Stimulated activated CD4-positive, alpha-beta T cell treated with anti-CD3 and anti-CD28 coated beads, Interleukin-15, amount 100 ng/mL, for 24 hours (primary cell): ENCODE data around the gene PHKA1.
"Not testable (repeated sequence)": the region's sequence is repeated elsewhere in the genome, so short reads cannot be mapped to it uniquely, and the experiment has no call there.

Experiments
- DNase-seq: peaks from one replicate; pipeline ENCODE4 v3.0.0-alpha.2; 2020

Gene PHKA1

DNA sequence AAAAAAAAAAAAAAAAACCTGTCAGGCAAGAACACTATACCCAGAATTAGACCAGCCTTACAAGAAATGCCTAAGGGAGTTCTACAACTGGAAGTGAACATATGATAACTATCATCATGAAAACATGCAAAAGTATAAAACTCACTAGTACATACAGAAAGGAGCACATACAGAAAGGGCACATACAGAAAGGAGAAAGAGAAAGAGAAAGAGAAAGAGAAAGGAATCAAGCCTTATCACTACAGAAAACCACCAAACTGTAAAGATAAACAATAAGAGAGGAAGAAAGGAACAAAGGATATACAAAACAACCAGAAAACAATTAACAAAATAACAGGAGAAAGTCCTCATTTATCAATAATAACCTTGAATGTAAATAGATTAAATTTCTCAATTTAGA is 50.4 kb downstream of the PHKA1 start:
- DNase-seq = no peak

DNA sequence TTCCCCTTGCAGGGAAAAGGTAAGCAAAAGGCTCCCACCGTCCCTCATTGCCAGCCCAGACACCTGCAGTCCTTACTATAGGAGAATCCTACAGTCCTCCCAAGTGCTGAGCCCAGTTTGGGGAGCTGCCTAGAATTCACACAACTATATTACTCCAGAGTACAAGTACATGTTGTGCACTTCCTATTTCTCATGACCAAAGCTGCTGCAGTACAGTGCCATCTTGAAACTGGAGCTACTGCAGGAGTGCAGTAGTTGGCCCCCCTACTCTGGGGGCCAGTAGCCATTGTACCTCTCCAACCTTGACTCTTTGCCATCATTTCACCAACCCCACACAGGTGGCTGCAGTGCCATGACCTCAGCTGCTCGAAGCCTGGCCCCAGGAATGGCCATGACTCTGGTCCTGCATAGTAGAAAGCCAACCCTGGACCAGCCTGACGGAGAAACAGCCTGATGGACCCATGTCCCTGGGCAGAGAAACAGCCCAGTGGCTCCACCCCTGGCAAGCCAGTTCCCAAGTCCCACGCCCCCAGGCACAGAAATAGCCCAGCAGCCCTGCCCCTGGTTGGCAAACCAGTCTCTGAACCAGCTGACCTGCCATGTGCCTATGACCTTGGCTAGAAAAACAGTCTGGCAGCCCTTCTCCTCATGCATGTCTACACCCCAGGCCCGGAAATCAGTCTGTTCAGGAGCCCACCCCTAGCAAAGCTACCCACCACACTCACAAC is 51.9 kb downstream of the PHKA1 start:
- DNase-seq = no peak

DNA sequence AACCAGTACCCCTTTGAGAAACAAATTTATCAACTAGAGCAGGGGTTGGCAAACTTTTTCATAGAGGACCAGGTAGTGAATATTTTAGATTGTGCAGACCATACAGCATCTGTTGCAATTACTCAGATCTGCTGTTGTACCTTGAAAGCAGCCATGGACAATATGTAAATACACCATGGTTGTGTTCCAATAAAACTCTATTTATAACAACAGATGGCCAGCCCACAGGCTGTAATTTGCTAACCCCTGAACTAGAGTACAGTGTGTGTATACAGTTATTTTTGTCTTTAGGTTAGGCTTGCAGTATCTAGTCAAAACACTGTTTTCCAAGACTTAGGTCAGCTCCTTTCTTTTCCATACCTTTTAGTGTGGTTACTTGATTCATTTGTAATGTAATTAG is 54.4 kb downstream of the PHKA1 start:
- DNase-seq = no peak

DNA sequence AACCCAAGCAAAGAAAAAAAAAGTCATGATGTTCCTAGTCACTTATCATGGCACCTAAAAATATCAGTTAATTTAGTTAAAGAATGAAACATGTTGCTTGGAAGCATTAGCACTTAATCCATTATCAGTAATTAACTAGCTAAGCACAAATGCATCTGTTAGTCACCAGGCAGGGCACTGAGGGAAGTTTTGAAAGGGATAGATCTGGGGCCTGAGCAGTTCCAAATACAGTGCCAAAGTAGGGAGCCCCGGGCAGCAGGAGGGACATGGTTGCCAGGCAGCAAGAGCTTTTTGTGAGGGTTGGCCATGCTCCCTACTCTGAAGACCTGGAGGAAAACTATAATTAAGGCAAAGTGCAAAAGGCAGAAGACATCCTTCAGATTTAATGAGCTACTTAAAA is 62.0 kb downstream of the PHKA1 start:
- no peak for DNase-seq

DNA sequence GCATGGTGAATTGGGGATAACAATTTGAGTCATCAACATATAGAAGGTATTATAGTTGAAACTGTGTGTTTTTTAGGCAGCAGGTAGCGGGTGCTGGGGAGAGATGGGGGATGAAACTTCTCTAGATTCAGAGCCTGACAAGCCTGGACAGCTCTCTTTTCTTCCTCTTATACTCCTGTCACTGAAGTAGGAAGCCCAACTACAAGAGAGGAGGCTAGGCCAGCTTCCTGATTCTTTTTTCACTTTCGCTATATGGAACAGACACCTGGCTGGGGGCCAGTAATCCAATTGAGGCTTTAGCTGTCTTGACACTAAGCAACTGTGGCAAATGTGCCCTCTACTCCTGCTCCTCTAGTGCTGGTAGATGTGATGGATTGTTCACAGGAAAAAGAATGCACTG is 69.2 kb downstream of the PHKA1 start:
- no peak for DNase-seq

DNA sequence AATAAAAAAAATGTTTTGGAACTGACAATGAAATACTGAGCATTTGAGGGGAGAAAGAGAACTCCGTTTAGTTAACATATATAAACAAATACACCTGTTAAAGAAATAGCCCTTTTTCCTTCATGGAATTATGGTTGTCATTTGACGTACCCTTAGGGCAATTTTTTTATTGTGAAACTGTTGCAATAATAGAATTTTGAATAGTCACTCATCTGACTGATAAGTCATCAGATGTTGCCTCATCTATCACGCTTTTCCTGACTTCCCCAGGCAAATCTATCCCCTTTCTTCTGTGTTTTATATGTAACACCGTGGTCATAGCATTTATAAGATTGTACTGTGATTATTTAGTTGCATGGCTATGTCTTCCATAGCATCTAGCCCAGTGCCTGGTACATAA is 72.5 kb downstream of the PHKA1 start:
- no peak for DNase-seq

DNA sequence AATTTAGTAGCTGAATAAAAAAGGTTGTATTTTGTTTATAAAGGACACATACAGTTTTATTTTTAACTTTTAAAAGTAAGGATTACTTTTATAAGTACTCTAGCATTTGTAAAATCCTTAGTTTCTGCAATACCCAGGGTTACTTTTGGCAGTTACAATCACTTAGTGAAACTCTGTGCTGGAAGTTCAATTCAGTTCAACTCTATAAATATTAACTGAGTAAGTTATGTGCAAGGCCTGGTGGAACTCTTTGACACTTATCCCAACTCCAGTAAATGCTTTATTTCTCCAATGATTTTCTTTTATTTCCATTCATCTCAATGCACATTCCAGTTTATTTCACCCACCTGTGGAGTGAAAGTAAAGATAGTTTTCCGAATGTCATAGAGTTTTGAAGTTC is 78.2 kb downstream of the PHKA1 start:
- no peak for DNase-seq

DNA sequence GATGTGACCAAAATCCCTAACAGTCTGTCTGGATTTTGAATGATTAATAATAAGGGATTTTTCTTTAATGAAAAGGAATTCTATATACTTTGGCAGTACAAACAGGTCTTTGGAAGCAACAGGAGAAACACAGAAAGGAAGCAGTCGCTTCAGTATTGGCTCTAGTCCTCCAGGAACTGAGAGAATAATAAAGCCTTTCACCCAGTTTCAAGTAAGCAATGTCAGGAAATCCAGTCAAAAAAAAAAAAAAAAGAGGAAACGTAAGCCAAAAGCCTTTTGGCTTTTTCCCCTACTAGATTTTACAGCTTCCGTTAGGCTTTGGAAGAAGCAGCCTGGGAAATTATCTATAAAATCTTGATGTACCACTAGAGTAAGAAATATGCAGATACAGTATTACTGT is 79.8 kb downstream of the PHKA1 start:
- no peak for DNase-seq

DNA sequence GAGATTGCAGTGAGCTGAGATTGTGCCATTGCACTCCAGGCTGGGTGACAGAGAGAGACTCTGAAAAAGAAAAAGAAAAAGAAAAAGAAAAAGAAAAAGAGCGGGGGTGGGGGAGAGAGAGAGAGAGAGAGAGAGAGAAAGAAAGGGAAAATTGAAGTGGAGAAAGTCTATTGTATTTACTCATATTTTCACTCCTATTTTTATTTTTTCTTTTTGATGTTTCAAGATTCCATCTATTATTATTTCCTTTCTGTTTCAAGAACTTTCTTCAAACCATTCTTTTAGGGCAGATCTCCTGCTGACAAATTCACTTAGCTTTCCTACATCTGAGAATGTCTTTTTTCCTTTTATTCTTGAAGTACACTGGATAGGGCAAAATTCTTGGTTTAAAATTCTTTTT is 83.9 kb downstream of the PHKA1 start:
- DNase-seq = no peak

DNA sequence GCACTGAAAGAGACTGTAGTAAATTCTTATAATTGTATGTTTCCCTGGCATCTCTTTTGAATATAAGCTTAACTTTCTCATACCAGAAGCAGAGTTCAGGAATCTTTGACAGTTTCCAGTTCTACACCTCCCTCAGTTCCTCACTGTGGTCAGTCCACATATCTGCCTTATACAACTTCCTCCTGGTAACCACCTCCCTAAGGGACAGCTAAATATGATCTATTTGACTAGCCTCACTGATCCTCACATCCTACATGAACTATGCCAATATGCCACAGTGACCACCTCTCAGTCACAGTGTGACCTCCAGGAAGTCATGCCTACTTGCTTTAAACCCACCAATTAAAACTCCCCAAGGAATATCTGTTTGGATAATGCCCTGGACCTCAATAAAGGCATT is 89.9 kb downstream of the PHKA1 start:
- DNase-seq = no peak

DNA sequence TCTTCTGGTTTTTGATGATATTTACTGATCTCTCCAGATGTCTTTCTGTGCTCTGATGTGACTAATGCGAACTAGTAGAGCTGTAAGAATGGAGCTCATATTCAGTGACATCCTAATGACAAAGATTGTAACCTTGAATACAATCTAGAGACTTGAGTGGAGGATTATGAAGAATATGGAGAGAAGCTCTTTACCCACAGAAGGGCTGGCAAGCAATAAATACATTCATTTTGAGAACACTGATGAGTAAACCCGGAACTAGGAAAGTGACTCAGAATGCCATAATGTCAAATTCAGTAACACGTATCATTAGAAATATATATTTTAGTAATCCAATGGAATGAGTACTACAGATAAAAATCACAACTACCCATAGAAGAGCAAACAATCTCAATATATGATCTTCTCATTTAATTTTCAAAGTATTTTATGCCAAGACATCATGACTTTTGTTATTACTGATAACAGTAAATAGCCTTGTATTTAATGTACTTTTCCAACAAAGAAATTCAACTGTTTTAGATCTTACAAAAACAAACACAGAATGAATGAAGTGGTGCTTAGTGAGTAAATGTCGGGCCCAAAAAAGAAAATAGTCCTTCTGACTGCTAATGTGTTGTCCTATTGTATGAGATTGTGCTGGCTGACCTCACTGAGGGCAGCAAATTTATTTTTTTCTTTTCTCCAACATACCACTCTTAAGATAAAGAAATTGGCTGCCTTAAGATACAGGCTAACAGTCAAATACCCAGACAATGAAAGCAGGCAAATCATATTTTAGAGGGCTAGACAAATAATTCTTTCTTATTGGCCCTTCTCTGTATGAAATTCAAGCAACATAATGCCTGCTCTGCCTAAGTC is 92.3 kb downstream of the PHKA1 start:
- DNase-seq = no peak

DNA sequence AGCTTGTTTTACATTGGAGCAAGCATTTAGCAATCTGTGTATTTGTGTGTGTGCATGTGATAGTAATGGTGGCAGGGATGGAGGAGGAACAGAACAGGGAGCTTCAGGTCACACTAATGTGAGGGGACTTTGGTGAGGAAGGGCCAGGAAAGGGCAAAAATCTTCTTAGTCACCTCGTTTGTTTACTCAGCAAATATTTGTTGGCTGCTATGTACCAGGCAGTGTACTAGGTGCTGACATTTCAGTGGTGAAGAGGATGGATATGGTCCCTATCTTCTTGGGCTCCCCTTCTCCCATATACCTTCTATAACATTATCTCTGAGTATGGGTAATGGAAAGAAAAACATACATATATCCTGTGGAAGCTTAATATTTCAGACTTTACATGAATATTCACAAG is 92.9 kb downstream of the PHKA1 start:
- no peak for DNase-seq

DNA sequence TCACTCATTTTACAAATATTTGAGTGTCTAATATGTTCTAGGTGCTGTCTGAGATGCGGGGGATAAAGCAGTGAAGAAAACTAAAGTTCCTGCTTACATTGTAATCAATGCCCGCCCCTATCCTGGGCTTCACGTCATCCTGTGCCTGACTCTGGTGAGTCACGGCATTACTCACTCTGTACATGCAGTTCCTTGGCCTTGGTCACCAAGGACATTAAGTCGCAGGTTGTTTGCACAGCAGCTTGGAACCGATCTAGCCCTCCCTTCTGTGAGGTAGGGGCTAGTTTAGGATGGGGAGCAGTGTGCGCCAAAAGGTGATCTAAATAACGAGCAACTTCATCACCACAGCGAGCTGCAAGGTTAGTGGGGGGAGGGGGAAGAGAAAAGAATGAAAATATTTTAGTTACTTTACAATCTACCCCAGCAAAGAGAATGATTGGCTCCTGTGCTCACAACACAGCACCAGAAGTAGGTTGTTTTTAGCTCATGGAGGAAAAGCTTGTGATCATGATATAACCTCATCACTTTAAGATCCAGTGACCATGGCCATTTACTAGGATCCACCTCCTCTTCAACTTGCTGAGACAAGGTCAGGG is 93.5 kb downstream of the PHKA1 start:
- peak; percentile 64 for DNase-seq

DNA sequence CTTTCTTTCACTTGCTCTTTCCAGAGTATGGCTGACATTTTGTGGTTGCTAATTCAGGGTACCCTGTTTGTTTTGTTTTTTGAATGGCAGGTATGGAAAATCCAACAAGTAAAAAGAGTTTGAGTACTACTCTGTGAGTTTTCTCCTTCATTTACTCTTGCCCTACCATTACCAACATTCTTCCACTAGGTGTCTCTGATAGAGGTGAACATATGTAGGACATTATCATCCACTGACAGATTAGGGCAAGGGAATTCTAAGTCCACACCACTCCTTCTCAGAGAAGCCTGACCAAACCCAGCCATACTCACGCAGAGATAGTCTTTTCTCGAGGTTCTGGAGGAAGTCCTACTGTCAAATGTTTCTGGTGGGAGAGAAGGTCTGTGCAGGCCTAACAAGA is 104.8 kb downstream of the PHKA1 start:
- no peak for DNase-seq

DNA sequence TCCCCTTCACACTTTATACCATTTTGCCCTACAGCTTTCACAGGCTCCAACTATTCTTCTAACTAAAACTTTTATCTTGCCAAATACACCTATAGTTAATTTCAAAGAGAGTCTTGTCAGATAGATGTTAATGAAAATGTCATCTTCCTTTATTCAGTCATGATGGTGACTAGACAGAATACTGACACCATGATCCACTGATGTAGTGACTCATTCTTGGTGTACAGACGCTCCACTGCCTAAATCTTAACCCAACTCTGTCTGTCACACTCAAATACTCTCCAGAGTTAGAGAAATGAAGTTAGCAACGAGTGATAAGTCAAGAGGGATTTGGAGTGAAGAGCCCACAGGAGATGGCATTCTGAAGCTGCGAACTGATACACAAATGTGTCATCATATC is 109.4 kb downstream of the PHKA1 start:
- DNase-seq = no peak

DNA sequence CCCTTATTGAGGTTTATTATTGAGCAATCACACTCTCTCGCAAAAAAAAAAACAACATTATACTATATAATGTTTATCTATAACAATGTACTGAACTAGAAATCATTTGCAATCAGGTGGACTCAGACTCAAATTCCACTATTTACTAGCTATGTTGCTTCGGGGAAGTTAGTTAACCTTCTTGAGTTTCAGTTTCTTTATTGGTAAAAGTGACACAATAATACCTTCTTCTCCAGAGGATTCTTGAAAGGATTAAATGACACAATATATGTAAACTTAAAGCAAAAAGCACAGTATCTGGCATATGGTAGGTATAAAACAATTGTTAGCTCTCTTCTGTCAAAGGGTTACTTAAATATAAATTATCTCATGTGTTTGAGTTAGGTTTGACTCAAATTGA is 110.0 kb downstream of the PHKA1 start:
- DNase-seq = no peak

DNA sequence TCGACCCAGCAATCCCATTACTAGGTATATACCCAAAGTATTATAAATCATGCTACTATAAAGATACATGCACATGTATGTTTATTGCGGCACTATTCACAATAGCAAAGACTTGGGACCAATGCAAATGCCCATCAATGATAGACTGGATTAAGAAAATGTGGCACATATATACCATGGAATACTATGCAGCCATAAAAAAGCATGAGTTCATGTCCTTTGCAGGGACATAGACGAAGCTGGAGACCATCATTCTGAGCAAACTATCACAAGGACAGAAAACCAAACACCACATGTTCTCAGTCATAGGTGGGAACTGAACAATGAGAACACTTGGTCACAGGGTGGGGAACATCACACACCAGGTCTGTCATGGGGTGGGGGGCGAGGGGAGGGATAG is 123.1 kb downstream of the PHKA1 start:
- not testable (repeated sequence) for DNase-seq

DNA sequence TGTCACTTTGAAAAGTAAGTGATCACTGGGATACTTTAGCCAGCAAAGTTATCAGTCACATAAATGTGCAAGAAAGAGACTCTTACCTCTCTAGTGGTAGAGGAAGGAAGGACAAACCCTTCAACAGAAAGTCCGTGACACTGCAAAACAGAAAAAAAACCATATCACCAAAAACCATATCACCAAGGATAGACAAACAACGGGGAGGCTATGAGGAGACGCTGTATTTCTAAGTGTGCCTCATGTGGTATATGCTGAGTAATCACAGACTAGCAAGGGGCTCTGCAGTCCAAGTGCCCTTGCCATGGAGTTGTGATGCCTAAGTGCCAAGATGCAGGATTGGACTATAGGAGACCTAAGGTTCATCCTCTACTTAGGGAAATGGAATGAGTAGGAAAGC is 129.9 kb downstream of the PHKA1 start:
- DNase-seq = no peak

DNA sequence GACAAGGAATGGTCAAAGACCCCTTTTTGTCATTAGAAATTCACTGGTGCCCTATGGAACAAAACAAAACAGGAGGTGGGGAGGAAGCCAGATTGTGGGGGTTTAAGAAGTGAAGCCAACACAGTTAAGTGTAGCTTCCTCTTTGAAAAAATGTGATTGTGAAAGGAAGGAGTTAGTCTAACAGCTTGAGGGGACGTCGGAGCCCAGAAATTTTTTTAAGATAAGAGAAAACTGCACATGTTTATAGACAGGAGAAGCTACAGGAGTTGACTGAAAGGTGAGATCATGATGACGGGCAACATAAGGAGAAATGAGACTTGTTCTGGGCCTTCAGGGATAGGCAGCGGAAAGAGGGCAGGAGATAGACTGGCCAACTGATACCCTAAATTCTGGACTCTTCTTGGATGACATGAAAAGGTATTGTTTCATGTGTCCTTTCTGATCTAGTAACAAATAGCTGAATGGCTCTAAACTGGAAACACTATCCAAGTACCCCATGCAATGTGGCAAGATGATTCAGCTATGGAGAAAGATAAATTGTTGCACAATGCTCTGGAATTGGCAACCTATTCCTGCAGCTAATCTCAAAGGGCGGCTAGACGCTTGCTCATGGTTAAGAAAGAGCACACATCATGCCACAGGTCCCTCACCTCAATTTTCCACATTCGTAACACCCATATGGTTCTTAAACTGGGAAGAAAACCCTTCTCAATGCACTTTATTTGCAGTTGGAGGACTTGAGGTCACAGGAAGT is 137.8 kb downstream of the PHKA1 start:
- no peak for DNase-seq

DNA sequence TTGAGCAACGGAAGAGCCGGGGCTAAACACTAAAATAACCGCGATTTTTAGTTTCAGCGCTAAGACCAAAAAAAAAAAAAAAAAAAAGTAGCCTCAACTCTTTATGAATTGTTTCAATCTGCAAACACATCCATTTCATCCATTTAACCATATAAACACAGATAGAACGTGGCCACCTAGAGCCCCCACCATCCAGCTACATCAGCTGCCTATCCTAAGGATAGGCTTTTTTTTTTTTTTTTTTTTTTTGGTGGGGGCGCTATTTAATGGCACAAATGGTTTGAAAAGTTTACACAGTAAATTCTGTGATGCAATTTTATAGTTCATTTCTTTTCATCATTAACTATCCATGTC is 141.0 kb downstream of the PHKA1 start:
- no peak for DNase-seq

DNA sequence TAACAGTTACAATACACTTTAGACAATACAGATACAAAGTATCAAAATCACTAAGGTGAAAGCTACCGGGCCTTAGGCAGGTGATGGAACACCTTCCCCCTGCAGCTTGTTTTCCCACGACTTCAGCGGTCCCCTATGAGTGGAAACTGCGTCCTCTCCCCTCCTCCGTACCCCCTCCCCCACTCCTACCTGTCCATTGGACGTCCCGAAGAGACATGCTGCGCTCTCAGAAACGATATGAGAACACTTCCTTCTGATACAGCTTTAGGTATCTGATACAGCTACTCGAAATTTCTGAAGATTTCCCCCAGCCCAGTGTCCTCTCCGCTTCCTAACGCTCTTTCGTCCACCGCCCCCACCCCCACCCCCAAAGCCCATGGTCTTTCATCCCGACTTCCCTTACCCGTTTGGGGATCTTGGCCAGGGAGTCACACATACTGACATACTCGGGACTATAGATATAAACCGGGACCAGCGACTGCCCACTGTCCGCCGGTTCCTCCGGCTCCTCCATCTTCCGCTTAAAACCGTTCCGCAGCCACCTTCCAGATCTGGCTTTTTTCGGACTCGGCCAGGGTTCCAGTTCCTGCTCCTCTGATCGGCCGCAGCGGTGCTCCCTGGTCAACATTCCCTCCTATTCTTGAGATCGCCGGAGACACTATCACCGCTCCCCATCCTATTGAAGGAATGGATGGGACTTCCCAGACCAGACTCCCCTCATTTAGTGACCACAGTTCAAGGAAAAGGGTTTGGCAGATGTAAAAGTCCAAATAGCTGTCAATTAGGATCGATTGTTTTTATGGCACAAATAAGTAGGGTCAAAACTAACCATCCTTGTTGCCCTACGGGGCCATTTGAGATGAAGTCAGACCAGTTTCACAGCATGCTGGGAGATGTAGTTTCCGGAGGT is 141.6 kb downstream of the PHKA1 start, which contains the start of gene HDAC8:
TSS of gene HDAC8 (minus strand) at position 596 of the 910 bp plus-strand sequence. CDS start at position 514, 82 bp downstream.
- peak; percentile 53 for DNase-seq

DNA sequence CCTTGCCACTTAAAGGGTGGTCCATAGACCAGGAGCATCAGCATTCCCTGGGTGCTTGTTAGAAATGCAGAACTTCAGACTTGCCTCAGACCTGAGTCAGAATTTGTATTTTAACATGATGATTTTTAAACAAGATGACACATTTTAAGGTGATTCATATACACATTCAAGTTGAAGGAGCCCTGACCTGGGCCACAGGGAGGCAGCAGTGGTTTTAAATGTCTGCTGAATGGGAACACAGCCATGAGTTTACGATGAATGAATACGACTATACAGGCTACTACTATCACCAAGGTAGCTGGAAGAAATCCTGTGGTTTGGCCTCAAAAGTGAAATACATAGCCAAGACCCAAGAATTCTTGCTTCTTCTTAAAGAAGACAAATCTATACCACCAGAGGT is 144.3 kb downstream of the PHKA1 start:
- peak; percentile 8 for DNase-seq
